ENCODE results near the gene GOLIM4.

- TF ChIP-seq CTCF (IDR thresholded peaks at IDR 0.05), result no peak
- no peak for TF ChIP-seq TP53 (CRISPR knock-in tag; IDR thresholded peaks at IDR 0.05)
- no peak for TF ChIP-seq ATF3 (CRISPR knock-in tag; conservative IDR thresholded peaks at IDR 0.05)
- no peak for TF ChIP-seq USF1 (CRISPR knock-in tag; IDR thresholded peaks at IDR 0.05)
- TF ChIP-seq ZNF138 (CRISPR knock-in tag; conservative IDR thresholded peaks at IDR 0.05), result no peak
- no peak for TF ChIP-seq ZNF396 (CRISPR knock-in tag; IDR thresholded peaks at IDR 0.05; ENCODE audit: borderline replicate concordance)
- TF ChIP-seq NFE2L1 (CRISPR knock-in tag; IDR thresholded peaks at IDR 0.05), result no peak
- TF ChIP-seq SMAD4 (CRISPR knock-in tag; IDR thresholded peaks at IDR 0.05), result no peak
- no peak for TF ChIP-seq ZNF263 (CRISPR knock-in tag; IDR thresholded peaks at IDR 0.05; ENCODE audit: low read depth)
- TF ChIP-seq CREB1 (CRISPR knock-in tag; IDR thresholded peaks at IDR 0.05), result no peak
- no peak for TF ChIP-seq IRF2 (CRISPR knock-in tag; IDR thresholded peaks at IDR 0.05; ENCODE audit: borderline replicate concordance, low read depth)
- no peak for TF ChIP-seq ATF6 (CRISPR knock-in tag; IDR thresholded peaks at IDR 0.05)
- TF ChIP-seq E2F4 (CRISPR knock-in tag; IDR thresholded peaks at IDR 0.05; ENCODE audit: borderline replicate concordance, low read depth), result no peak
Observed at GRCh38 chr3:168081856-168082255, 13.9 kb downstream of the GOLIM4 start.

Data from WTC11 (cell line).